Skeletal muscle satellite cell (primary cell): ENCODE data around the gene APOBR.
"Not testable (repeated sequence)": the region's sequence is repeated elsewhere in the genome, so short reads cannot be mapped to it uniquely, and the experiment has no call there.

Experiments
- H3K27me3 ChIP-seq: 2 replicates; pipeline ENCODE4 v1.7.0; 2013; ENCODE audit warnings: low read length; ENCODE audit not compliant: control insufficient read depth, insufficient read depth
- H3K36me3 ChIP-seq: 2 replicates; pipeline ENCODE4 v1.7.0; 2013; ENCODE audit warnings: mild to moderate bottlenecking, control low read depth, low read length; ENCODE audit not compliant: insufficient read depth
- H3K4me1 ChIP-seq: 2 replicates; pipeline ENCODE4 v1.7.0; 2013; ENCODE audit warnings: low read length; ENCODE audit not compliant: control insufficient read depth, insufficient read depth
- H3K4me2 ChIP-seq: 2 replicates; pipeline ENCODE4 v1.7.0; 2013; ENCODE audit warnings: mild to moderate bottlenecking, low read length
- H3K4me3 ChIP-seq: 2 replicates; pipeline ENCODE4 v1.7.0; 2013; ENCODE audit warnings: low read length
- H3K9ac ChIP-seq: 2 replicates; pipeline ENCODE4 v1.7.0; 2013; ENCODE audit warnings: mild to moderate bottlenecking, low read depth, low read length, moderate library complexity
- H3K9me3 ChIP-seq: replicated peaks from 2 replicates; pipeline ENCODE4 v1.7.0; 2013; ENCODE audit warnings: mild to moderate bottlenecking, control low read depth, low read length

Gene APOBR

DNA sequence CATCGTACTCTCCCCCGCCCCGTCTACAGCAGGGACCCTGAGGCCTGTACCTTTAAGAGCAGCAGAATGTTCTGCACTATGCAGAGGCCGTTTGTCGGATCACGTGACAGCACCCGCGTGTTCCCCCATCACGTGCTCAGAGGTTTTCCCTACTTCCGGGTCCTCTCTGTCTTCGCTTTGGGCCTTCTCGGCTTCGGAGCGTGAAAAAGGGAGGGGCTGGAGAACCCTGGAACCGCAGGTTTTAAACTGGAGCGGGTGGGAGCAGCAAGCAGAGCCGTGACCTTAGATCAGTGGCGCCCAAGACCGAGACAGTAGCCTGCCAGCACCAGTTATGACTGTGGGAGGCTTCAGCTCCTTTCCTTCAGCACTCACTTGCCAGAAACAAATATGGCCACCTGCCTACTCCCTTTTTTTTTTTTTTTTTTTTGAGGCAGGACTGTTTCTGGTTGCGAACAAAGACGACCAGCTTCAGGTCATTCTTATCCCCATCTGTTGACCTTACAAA lies 2.4 kb upstream of the APOBR start, which contains the start of gene CLN3:
CLN3 (minus strand) TSS at position 105 of the 505 bp plus-strand sequence. CDS start 315 bp downstream, outside the sequence.
- Histone ChIP-seq H3K4me2 (peak within 1 kb of the TSS; percentile 82), H3K27me3 (no peaks in the 10 kb centered on the region), H3K4me1 (no peaks in the 10 kb centered on the region), H3K9ac (peak within 1 kb of the TSS; percentile 93), H3K4me3 (peak within 1 kb of the TSS; percentile 75), H3K9me3 (no peaks in the 10 kb centered on the region), H3K36me3 (peaks cover 5% of the 10 kb centered on the region)

GRCh38 chr16:28492511-28492910 lies 1.9 kb upstream of the APOBR start:
- Histone ChIP-seq H3K4me3 (peak overlapping the region; percentile 75), H3K4me1 (no peaks in the 10 kb centered on the region), H3K27me3 (peaks cover 1% of the 10 kb centered on the region), H3K9ac (peak overlapping the region; percentile 93), H3K9me3 (no peaks in the 10 kb centered on the region), H3K36me3 (peaks cover 5% of the 10 kb centered on the region), H3K4me2 (peak overlapping the region; percentile 82)

- Histone ChIP-seq H3K9ac (no peak overlapping the region), H3K27me3 (peaks cover 20% of the 10 kb centered on the region), H3K4me3 (no peak overlapping the region), H3K36me3 (no peaks in the 10 kb centered on the region), H3K9me3 (no peaks in the 10 kb centered on the region), H3K4me2 (no peak overlapping the region), H3K4me1 (no peaks in the 10 kb centered on the region)
Measured at GRCh38 chr16:28495098-28495793, 803 bp downstream of the APOBR start.

DNA sequence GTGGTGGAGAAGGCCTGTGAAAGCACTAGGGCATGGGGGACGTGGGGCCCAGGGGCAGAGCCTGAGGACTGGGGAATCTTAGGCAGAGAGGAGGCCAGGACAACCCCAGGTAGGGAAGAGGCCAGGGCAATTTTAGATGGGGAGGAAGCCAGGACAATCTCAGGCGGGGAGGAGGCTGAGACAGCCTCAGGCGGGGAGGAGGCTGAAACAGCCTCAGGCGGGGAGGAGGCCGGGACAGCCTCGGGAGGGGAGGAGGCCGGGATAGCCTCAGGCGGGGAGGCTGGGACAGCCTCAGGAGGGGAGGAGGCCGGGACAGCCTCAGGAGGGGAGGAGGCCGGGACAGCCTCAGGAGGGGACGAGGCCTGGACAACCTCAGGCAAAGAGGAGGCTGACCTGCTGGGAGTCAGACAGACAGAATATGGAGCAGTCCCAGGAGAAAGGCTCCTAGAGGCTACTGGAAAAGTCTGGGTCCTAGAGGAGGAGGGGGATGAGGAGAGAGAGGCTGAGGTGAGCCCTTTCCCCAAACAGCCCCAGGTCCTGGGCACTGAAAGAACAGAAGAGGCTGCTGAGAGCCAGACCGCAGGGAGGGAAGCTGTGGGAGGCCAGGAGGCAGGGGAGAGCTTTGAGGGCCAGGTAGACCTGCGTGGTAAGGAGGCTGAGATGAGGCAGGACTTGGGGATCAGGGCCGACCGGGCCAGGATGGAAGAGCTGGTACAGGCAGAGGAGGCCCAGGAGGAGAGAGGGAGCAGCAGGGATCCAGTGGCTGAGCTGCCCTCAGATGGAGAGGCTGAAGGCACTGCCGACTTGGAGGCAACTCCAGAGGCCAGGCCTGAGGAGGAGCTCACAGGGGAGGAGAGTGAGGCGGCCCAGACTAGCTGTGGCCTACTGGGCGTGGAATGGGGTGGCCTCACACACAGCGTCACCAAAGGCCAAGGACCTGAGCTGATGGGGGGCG lies 1.6 kb downstream of the APOBR start:
- Histone ChIP-seq H3K9me3 (no peaks in the 10 kb centered on the region), H3K4me3 (no peak overlapping the region), H3K4me1 (no peaks in the 10 kb centered on the region), H3K9ac (no peak overlapping the region), H3K4me2 (no peak overlapping the region), H3K27me3 (peaks cover 20% of the 10 kb centered on the region), H3K36me3 (no peaks in the 10 kb centered on the region)

GRCh38 chr16:28496844-28497243 lies 2.4 kb downstream of the APOBR start:
- no peak overlapping the region for H3K9ac ChIP-seq
- H3K27me3 ChIP-seq, result peaks cover 21% of the 10 kb centered on the region
- H3K4me3 ChIP-seq, result no peak overlapping the region
- no peaks in the 10 kb centered on the region for H3K4me1 ChIP-seq
- no peak overlapping the region for H3K4me2 ChIP-seq
- no peaks in the 10 kb centered on the region for H3K36me3 ChIP-seq
- no peaks in the 10 kb centered on the region for H3K9me3 ChIP-seq

DNA sequence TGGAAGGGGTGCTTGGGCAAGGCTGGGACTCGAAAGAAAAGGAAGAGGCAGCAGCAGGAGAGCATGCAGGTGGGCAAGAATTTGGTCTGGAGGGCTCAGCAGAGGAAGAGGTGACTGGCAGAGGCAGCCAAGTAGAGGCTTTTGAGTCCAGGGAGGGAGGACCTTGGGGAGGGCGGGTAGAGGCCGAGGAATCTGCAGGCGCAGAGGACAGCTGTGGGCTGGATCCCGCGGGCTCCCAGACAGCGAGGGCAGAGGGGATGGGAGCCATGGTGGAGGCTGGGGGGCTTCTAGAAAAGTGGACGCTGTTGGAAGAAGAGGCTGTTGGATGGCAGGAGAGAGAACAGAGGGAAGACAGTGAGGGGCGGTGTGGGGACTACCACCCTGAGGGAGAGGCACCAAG lies 2.9 kb downstream of the APOBR start:
- H3K9me3 ChIP-seq, result no peaks in the 10 kb centered on the region
- H3K4me1 ChIP-seq, result no peaks in the 10 kb centered on the region
- H3K36me3 ChIP-seq, result no peaks in the 10 kb centered on the region
- H3K27me3 ChIP-seq, result peaks cover 26% of the 10 kb centered on the region
- no peak overlapping the region for H3K9ac ChIP-seq
- no peak overlapping the region for H3K4me3 ChIP-seq
- no peak overlapping the region for H3K4me2 ChIP-seq

- H3K4me3 ChIP-seq, result no peak overlapping the region
- H3K36me3 ChIP-seq, result no peaks in the 10 kb centered on the region
- no peak overlapping the region for H3K4me2 ChIP-seq
- H3K9me3 ChIP-seq, result no peaks in the 10 kb centered on the region
- H3K27me3 ChIP-seq, result peaks cover 28% of the 10 kb centered on the region
- no peaks in the 10 kb centered on the region for H3K4me1 ChIP-seq
- no peak overlapping the region for H3K9ac ChIP-seq
Measured at GRCh38 chr16:28497861-28498599, 3.6 kb downstream of the APOBR start.

DNA sequence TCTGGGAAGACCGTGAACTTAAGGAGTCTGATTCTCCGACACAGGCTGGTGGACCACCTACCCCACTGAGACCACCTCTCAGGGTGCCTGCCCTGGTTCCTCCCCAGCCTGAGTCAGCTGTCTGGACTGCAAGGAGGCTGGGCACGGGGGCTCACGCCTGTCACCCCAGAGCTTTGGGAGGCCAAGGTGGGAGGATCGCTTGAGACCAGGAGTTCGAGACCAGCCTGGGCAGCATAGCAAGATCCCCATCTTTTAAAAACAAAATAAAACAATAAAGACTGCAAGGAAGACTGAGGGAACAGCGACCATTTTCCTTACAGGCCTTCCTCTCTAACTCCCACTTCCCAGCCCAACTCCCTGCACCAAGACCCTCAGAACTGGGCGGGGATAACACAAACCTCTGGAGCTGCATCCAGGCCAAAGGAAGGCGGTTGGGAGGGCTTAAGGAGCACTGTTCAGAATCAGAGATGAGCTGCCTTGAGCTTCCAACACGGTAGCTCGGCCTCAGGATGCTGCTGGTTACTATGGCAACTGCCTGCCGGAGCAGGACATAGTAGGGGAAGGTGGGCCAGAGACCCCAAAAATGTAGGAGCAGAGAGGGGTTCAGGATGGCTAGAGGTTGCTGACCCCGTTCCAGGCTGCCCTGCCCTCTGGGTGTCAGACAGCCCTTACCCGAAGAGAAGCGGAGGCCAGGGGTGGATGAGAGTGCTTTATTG lies 4.4 kb downstream of the APOBR start:
- Histone ChIP-seq H3K36me3 (no peaks in the 10 kb centered on the region), H3K9me3 (no peaks in the 10 kb centered on the region), H3K27me3 (peaks cover 28% of the 10 kb centered on the region), H3K4me3 (no peak overlapping the region), H3K4me1 (no peaks in the 10 kb centered on the region), H3K4me2 (no peak overlapping the region), H3K9ac (no peak overlapping the region)

DNA sequence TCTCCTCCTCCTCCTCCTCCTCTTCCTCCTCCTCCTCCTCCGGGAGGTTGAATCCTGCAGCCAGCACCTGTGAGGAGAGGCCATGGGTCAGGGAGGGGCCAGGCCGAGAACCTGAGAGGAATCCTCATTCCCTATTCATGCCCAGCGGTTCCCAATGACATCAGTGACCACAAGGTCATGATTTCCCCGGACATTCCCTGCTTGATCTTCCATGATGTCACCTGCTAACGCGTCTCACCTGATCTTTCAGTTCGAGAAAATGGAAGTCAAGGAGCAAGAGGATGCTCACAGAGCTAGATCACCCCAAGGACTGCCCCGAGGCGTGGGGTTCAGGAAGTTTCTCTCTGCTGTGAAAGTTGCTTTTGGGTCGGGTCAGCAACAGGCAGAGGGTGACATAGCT lies 5.4 kb downstream of the APOBR start:
- no peaks in the 10 kb centered on the region for H3K36me3 ChIP-seq
- H3K27me3 ChIP-seq, result peaks cover 30% of the 10 kb centered on the region
- H3K4me2 ChIP-seq, result no peak overlapping the region
- H3K9me3 ChIP-seq, result no peaks in the 10 kb centered on the region
- H3K4me1 ChIP-seq, result no peaks in the 10 kb centered on the region
- no peak overlapping the region for H3K9ac ChIP-seq
- no peak overlapping the region for H3K4me3 ChIP-seq

- not testable (repeated sequence) for H3K4me1 ChIP-seq, H3K9me3 ChIP-seq, H3K9ac ChIP-seq, H3K4me3 ChIP-seq, H3K4me2 ChIP-seq, H3K36me3 ChIP-seq
- H3K27me3 ChIP-seq, result peaks cover 37% of the 10 kb centered on the region
Measured at GRCh38 chr16:28500476-28501180, 6.2 kb downstream of the APOBR start.
